GM13977 (cell line): Measurements from ENCODE around the gene METTL9.
"Not testable (repeated sequence)": the region's sequence is repeated elsewhere in the genome, so short reads cannot be mapped to it uniquely, and the experiment has no call there.

Source experiments
- DNase-seq: peaks from one replicate; pipeline ENCODE4 v3.0.0; 2012; ENCODE audit warnings: low spot score
- in situ Hi-C: fragments of 300-500 bp; cut with MboI; formaldehyde crosslinking; loops from one replicate; pipeline ENCODE4 v1.12.0; 2022; ENCODE audit warnings: low sequenced_read_pairs, low pct_unique_long_range_greater_than_20kb, mixed read lengths, inconsistent platforms; ENCODE audit not compliant: unreplicated experiment
- TF ChIP-seq, protein P1 (sequence below): IDR thresholded peaks from 2 replicates; pipeline ENCODE4 v1.5.1; 2012; ENCODE audit warnings: mild to moderate bottlenecking, control low read depth; ENCODE audit not compliant: insufficient read depth; ENCODE audit errors: extremely low read depth, missing control alignments

METTL9 gene

DNA sequence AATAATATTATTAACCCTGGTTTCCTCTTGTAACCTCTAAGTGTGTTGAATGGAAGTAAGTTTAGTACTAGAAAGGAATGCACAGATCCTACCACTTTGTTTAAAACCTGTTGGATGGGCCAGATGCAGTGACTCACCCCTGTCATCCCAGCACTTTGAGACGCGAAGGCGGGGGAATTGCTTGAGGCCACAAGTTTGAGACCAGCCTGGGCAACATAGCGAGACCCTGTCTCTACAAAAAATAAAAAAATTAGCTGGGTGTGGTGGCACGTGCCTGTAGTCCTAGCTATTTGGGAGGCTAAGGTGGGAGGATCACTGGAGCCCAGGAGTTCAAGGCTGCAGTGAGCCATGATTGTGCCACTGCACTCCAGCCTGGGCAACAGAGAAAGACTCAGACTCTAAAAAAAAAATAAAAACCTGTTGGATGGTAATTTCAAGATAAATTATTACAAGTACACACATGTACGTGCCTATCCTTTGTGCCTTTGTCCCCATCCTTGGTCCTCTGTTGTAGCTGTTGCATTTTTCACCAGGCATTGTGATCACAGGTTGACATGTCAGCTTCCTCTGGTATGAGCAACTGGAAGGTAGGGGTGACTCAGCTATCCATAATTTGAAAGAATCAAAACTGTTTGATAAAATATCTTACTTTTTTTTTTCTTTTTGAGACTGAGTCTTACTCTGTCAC lies 30.7 kb upstream of the METTL9 start:
- TF ChIP-seq, protein P1, sequence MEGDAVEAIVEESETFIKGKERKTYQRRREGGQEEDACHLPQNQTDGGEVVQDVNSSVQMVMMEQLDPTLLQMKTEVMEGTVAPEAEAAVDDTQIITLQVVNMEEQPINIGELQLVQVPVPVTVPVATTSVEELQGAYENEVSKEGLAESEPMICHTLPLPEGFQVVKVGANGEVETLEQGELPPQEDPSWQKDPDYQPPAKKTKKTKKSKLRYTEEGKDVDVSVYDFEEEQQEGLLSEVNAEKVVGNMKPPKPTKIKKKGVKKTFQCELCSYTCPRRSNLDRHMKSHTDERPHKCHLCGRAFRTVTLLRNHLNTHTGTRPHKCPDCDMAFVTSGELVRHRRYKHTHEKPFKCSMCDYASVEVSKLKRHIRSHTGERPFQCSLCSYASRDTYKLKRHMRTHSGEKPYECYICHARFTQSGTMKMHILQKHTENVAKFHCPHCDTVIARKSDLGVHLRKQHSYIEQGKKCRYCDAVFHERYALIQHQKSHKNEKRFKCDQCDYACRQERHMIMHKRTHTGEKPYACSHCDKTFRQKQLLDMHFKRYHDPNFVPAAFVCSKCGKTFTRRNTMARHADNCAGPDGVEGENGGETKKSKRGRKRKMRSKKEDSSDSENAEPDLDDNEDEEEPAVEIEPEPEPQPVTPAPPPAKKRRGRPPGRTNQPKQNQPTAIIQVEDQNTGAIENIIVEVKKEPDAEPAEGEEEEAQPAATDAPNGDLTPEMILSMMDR, result no peak
- DNase-seq, result no peak
- in situ Hi-C loops, result no loop called here

DNA sequence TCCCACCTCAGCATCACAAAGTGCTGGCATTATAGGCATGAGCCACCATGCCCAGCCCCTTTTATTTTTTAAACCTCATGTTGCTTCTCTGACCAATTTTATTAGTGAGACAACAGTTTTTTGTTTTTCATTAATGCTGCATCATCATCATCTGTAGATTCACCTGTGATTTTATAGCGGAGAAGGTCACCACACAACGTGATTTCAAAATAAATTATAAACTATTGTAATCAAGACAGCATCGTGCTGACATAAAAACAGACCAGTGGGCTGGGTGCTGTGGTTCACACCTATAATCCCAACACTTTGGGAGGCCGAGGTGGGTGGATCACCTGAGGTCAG lies 28.7 kb upstream of the METTL9 start:
- in situ Hi-C loops, result no loop called here
- DNase-seq, result no peak
- TF ChIP-seq, protein P1, result no peak

DNA sequence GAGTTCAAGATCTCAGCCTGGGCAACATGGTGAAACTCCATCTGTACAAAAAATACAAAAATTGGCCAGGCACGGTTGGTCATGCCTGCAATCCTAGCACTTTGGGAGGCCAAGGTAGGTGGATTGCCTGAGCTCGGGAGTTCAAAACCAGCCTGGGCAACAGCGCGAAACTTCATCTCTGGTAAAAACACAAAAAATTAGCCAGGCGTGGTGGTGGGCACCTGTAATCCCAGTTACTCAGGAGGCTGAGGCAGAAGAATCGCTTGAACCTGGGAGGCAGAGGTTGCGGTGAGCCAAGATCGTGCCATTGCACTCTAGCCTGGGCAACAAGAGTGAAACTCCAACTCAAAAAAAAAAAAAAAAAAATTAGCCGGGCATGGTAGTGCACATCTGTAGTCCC lies 25.9 kb upstream of the METTL9 start:
- in situ Hi-C loops, DNase-seq: not testable (repeated sequence)

DNA sequence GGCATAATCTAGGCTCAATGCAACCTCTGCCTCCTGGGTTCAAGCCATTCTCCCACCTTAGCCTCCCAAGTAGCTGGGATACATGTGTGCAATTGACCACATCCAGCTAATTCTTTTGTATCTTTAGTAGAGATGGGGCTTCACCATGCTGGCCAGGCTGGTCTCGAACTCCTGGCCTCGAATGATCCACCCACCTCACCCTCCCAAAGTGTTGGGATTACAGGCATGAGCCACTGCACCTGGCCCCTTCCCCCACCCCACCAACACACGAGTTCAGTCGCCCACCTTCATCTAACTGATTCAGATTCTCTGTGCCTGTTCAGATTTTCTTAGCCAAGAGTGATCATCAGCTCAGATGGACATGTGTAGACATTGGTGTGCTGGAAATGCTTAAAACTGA lies 25.0 kb upstream of the METTL9 start:
- TF ChIP-seq, protein P1, result no peak
- DNase-seq, result no peak
- in situ Hi-C loops, result no loop called here

DNA sequence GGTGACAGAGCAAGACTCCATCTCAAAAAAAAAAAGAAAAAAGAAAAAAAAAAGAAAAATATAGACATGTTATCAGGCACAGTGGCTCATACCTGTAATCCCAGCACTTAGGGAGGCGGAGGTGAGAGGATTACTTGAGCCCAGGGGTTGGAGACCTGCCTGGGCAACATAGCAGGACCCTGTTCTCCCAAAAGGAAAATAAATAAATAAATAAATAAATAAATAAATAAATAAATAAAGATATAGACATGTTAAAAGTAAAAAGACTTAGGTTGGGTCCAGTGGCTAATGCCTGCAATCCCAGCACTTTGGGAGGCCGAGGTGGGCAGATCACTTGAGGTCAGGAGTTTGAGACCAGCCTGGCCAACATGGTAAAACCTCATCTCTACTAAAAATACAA lies 23.1 kb upstream of the METTL9 start:
- in situ Hi-C loops, DNase-seq: not testable (repeated sequence)

DNA sequence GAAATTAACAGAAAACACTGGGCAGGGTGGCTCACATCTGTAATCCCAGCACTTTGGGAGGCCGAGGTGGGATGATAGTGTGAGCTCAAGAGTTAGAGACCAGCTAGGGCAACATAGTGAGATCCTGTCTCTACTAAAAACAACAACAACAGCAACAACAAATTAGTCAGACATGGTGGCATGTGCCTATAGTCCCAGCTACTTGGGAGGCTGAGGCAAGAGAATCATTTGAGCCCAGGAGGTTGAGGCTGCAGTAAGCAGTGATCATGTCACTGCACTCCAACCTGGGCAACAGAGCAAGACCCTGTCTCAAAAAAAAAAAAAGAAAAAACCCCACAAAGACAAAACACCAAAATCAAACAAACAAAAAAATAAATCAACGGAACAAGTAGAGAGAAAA lies 21.9 kb upstream of the METTL9 start:
- DNase-seq, in situ Hi-C loops: not testable (repeated sequence)

DNA sequence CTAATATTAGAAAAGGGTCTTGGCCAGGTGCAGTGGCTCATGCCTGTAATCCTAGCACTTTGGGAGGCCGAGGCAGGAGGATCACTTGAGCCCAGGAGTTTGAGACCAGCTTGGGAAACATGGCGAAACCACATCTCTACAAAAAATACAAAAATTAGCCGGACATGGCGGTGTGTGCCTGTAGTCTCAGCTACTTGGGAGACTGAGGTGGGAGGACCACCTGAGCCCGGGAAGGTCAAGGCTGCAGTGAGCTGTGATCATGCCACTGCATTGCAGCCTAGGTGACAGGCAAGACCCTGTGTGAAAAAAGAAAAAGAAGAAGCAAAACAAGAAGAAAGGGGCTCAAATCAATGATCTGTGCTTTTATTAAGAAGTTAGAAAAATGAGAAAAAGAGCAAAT lies 21.1 kb upstream of the METTL9 start:
- DNase-seq, in situ Hi-C loops: not testable (repeated sequence)

DNA sequence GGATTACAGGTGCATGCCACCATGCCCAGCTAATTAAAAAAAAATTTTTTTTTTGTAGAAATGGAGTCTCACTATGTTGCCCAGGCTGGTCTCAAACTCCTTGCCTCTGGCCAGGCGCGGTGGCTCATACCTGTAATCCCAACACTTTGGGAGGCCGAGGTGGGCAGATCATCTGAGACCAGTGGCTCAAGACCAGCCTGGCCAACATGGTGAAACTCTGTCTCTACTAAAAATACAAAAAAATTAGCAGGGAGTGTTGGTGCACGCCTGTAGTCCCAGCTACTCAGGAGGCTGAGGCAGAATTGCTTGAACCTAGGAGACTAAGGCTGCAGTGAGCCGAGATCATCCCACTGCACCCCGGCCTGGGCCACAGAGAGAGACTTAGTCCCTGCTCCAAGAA lies 19.2 kb upstream of the METTL9 start:
- DNase-seq, result not testable (repeated sequence)
- in situ Hi-C loops, result loop anchor here (5.0 kb wide), 2 partner anchors 122 to 1117 kb away; no protein-coding TSS in a partner anchor

DNA sequence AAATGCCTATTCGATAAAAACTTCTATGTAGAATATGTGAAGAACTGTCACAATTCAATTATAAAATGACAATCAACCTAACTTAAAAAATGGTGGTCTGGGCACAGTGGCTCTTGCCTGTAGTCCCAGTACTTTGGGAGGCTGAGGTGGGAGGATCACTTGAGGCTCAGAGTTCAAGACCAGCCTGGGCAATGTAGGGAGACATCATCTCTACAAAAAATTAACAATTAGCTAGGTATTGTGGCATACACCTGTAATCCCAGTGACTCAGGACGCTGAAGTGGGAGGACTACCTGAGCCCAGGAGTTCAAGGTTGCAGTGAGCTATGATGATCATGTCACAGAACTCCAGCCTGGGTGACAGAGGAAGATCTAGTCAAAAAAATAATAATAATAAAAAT lies 18.6 kb upstream of the METTL9 start:
- TF ChIP-seq, protein P1, result no peak
- DNase-seq, result no peak
- in situ Hi-C loops, result loop anchor here (5.0 kb wide), 2 partner anchors 121 to 1116 kb away; no protein-coding TSS in a partner anchor
